HL-60/S4 treated with phorbol 12-myristate 13-acetate at 8.2 ng/mL for 4 days and 3 days (cell line): Measurements from ENCODE around the gene PEX11G.

Source experiments
- in situ Hi-C: fragments of 300-500 bp; cut with MboI; formaldehyde crosslinking; loops from 2 replicates; pipeline ENCODE4 v1.15.0; 2022; ENCODE audit warnings: low sequenced_read_pairs

The PEX11G gene

DNA sequence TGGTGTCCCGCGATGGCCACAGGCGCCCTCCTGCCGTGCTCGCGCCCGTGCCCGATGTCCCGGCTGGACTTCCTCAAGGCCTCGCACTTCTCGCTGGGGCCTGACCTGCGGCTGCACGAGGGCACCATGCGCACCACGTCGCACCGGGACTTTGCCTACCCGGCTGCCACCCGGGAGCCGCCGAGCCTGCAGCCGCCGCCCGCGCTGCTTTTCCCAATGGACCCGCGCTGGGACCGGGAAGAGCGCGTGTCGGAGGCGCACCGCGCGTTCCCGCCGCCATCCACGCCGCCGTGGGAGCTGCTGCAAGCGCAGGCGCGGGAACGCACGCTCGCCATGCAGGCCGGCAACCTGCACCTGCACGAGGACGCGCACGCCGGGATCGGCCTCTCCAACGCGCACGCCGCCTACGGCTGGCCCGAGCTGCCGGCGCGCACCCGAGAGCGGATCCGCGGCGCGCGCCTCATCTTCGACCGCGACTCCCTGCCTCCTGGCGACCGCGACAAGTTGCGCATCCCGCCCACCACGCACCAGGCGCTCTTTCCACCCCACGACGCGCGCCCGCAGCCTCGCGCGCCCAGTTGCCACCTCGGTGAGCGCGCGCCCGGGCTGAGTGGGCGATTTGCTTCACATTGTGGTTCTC lies 12.1 kb upstream of the PEX11G start:
- in situ Hi-C loops, result no loop called here

- in situ Hi-C loops, result no loop called here
These were observed 8.5 kb upstream of the PEX11G start for GRCh38 chr19:7497292-7497691.

DNA sequence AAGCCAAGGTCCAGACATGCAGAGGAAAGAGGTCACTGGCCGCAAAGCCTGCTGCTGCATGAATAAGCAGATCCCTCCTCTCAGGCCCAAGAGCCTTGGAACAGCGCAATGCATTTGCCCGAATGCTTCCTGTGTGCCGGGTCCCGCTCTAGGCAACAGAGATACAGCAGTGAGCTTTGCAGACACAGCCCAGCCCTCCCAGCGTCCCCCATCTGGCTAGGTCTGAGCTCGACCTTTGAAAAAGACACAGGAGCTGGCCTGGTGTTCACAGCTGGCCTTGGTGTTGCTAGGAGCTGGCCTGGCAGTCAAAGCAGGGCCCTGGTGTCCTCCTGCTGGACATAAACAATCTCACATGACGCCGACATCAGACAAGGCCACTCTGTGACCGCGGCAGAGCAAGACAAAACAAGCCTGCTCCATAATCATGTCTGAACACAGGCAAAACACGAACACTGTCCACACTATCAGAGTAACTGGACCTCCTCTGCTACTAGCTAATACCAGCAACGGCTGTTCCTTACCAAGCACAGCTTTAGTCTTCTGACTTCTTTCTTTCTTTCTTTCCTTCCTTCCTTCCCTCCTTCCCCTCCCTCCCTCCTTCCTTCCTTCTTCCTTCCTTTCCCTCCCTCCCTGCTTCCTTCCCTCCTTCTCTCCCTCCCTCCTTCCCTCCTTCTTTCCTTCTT lies 5.7 kb upstream of the PEX11G start:
- in situ Hi-C loops, result no loop called here

- in situ Hi-C loops, result no loop called here
These were observed 3.7 kb upstream of the PEX11G start for GRCh38 chr19:7492558-7492957.

DNA sequence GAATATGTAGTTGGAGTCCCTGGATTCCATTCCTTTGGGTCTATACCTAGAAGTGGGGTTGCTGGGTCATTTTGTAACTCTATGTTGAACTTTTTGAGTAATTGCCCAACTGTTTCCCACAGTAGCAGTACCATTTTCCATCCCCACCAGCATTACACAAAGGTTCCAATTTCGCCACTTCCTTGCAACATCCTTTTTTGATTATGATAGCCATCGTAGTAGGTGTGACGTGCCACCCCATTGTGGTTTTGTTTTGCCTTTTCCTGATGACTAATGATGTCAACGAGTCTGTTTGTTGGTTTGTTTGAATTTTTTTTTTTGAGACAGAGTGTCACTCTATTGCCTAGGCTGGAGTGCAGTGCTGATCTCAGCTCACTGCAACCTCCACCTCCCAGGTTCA lies 3.3 kb upstream of the PEX11G start:
- in situ Hi-C loops, result no loop called here

- in situ Hi-C loops, result no loop called here
These were observed 792 bp upstream of the PEX11G start for GRCh38 chr19:7489609-7490044.

DNA sequence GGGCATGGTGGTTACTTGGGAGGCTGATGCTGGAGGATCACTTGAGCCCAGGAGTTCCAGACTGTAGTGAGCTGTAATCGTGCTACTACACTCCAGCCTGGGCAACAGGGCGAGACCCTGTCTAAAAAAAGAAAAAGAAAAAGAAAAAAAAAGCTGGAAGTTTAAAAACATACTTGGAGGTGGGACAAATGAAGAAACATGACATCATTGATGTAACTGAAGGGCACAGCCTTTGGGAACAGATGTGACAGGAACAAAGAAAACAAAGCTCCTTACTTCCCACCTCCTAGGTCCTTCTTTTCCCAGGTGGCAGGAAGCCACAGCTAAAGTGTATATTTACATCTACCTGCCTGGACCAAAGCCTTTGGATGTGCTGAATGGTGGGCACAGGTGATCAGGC lies 1.9 kb downstream of the PEX11G start:
- in situ Hi-C loops, result no loop called here

- in situ Hi-C loops, result no loop called here
These were observed 5.1 kb downstream of the PEX11G start for GRCh38 chr19:7483720-7484201.

DNA sequence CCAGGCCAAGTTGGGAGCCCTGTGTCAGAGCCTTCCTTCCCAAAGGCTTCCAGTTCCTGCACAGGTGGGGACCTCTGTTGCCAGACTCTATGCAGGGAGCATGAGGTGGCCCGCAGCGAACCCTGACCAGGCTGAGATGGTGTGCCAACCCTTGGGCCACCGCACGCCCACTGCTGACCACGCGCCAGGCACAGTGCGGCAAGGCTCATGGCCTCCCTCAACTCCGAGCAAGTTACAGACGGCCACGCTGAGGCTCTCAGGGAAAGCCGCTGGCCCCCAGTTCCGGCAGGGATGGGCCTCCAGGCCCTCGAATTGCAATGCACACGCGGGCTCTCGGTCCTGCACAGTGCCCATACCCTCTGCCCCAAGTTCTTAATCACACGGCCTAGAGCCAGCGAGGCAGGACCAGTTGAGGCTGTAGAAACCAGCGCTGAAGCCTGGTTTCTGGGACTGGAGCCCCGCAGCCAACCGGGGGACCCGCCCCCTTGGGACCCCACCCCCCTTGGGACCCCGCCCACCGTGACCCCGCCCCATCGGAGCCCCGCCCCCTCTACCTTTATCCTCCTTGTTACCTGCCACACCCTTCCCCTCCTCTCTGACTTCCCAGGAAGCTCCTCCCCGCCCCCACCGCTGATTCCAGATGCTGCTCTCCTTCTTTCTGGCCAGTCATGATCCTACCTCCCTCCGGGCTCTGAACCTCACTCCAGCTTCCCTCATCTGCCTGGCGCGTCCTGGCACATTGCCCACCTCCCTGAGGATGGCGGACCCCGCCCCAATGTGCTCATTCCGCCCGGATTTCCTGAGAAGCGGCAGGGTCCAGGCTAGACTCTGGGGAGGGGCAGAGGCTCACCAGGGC lies 6.0 kb downstream of the PEX11G start:
- in situ Hi-C loops, result no loop called here

DNA sequence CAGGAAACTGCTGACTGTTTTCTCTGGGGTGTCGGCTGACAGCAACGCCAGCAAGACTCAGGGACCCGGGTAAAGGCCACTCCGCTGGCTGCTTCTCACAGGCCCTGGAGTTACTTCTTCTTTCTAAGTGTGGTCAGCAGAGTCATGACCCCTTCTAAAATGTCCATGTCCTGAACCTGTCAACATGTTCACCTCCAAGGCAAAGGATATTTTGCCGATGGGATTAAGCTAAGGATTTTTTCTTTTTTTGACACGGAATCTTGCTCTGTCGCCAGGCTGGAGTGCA lies 7.9 kb downstream of the PEX11G start:
- in situ Hi-C loops, result no loop called here

DNA sequence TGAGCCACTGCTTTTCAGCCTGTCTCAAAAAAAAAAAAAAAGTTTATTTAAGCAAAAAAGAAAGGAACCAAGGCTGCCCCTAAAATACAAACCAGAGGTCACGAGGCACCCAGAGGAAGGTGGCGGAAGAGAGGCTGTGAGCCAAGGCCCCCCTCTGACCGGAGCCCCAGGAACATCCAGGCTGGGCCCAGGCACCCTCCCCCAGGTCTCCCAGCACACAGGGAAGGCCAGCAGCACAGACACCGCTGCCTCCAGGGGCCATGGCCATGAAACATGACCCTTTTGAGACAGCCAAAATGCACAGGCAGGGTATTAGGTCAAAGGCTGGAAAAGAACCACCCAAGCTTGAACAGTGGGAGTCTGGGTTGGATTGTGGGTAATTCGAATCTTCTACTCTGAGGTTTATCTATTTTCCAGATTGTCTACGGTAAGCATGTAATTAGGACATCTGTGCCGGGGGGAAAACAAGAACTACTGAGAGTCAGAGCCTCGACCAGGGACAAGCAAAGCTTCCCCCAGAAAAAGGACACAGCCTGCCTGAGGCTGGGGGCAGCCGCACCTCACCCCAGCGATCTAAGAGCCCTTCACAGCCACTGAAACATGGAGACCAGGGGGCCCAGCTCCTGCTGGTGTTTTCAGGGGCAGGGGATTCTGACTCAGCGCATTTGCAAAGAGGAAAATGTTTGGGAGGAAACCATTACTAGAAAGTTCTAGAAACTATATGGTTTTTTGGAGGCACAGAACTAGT lies 8.4 kb downstream of the PEX11G start:
- in situ Hi-C loops, result no loop called here

- in situ Hi-C loops, result no loop called here
These were observed 10.0 kb downstream of the PEX11G start for GRCh38 chr19:7478843-7479227.

- in situ Hi-C loops, result no loop called here
These were observed 10.5 kb downstream of the PEX11G start for GRCh38 chr19:7478173-7478842.

GRCh38 chr19:7477758-7478157 lies 11.1 kb downstream of the PEX11G start:
- in situ Hi-C loops, result no loop called here

GRCh38 chr19:7476777-7477494 lies 11.9 kb downstream of the PEX11G start:
- in situ Hi-C loops, result no loop called here

- in situ Hi-C loops, result no loop called here
These were observed 12.6 kb downstream of the PEX11G start for GRCh38 chr19:7476241-7476640.

GRCh38 chr19:7475665-7476064 lies 13.2 kb downstream of the PEX11G start:
- in situ Hi-C loops, result no loop called here

DNA sequence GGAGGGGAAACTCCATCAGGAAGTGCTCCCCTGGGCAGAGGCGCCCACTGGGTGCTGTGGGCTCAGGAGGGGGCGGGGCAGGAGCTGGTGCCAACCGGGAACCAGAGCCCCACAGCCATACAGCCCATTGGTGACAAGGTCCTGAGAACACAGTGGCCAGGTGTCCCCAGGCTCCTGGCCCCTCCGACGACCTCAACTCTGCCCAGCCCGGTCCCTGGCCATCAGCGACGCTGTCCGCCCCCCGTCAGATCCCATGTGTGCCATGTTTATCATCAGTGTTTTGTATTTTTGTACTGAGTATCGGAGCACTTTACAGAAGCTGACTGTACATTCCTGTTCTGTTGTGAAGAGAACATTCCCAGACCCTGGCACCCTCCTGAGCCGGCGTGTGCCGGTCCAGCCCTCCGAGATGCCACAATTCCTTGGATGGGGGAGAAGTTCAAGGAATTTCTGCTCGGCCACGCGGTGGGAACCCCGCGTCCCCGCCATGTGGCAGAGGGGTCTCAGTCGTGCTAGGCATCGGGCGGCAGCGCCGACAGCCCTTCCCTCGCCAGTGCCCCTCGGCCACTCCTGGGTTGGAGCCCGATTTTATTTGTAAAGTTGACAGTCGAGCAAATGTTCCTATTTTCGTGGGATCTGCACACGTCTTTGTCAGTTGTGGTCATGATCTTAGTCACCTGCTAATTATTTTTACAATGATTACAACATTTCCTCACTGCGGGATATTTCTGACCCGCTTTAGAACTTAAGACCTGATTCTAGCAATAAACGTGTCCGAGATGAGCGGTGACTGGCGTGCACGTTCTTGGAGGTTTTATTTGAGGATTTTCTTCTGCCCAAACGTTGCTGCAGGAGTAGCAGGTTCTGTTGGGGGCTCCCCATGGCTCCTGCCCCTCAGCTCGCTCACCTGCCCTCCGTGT lies 16.9 kb downstream of the PEX11G start:
- in situ Hi-C loops, result no loop called here
